ENCODE results near the gene LRRC53. TPM values are rescaled to one million over a fixed set of nuclear protein-coding genes. Genes with fewer than 3 reads are reported as not detected.

Gene LRRC53
- total RNA-seq, 1 donor from 2014 or later: not detected

DNA sequence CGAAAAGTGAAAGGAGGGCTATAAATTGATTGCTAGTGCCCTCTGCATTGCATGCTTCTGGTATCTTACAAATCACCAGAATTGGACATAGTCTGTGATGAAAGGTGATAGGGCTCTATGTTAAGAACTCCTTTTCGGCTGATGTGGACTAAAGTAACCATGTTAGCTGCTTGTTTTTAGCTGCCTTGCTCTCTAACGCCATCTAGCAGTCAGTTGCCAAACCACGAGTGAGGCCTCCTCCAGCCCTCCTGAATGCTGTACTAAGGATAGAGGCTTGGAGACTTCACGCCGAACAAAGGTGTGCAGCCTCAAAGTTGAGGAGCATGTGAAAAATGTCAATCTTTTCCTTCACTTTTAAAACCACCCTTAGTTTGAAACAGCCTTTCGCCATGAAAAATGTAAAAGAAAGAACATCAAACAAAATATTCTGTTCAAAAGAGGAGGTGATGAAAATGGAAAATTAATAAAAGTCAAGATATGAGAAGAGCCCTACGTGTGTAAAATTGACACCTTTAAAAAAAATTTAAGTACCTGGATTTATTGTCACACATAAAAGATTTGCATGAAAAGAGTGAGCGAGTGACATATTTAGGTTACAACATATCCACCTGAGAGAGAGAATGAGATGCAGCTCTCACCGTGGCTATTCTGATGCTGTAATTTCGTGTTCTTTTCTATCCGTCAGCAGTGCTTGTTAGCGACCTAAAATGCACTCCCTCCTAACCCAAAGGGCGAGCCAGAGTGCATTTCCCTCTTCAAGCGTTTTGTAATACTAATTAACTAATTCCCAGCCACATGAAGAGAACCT lies 8.1 kb downstream of the LRRC53 start:
- no peak for DNase-seq (ENCODE audit: low spot score)

DNA sequence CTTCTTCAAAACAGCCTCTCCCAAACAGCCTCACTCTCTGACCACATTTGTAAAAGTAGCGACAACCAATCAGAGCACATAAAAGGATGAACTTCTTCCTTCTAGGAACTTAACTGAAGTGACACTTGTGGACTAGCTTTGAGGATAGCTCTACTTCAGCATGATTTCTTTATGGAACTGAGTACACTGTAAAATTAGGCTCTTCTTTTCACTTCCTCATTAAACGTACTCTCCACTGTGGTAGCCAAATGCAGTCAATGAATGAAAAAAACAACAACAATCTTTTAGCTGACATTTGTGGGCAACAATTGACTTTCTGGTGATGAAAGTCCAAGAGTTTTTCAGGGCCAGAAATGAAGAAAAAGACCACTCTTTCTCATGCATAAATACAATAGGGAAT lies 9.6 kb downstream of the LRRC53 start:
- no peak for DNase-seq (ENCODE audit: low spot score)

DNA sequence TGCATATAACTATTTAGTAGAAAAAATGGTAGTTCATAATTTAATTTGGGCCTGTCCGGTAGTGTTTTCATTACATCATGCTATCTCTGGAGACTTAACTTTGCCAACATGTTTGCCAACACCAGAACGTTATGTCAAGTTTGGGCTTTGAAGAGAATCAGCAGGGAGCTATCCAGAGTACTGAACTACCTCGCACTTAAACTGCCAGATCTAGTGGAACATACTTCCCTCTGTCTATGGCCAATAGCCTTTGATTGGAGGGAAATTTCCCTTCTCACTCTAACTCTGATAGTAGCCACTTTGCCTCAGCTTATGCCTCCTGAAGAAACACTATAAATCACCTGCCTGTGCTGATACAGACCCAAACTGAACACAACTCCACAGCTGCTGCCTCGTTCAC lies 10.0 kb downstream of the LRRC53 start:
- DNase-seq (ENCODE audit: low spot score): no peak

DNA sequence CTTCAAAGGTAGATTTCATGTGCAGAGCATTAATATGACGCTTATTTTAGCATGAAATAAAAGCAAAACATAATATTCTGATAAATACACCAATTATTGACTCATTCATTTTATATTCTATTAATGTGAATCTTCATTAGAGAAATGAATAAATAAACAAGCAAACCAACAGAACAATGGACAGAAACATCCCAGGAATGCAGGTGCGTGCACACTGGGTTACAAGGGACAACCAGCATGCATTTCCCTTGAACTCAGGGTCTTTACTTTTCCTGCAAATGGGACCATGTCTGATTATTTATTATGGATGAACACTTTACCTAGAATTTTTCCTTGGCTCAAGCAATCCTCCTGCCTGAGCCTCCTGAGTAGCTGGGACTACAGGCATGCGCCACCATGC lies 13.5 kb downstream of the LRRC53 start:
- DNase-seq (ENCODE audit: low spot score): no peak

DNA sequence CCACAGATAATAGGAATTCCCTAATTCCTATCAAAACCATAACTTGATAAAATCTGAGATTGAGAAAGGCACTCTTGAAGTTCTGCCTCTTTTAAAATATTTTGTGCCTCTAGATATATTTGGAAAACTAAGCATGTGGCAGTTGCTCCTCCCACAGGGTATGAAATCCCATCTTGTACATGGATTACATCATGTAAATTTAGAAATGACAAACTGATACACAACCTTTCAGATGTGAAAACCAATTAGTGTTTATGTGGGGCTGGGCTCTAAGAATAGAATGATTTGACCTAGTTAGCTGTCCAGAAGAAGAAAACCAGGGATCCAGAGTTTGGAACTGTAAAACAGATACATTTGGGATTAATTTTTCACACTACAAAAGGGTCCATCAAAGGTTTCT lies 15.7 kb downstream of the LRRC53 start:
- no peak for DNase-seq (ENCODE audit: low spot score)

DNA sequence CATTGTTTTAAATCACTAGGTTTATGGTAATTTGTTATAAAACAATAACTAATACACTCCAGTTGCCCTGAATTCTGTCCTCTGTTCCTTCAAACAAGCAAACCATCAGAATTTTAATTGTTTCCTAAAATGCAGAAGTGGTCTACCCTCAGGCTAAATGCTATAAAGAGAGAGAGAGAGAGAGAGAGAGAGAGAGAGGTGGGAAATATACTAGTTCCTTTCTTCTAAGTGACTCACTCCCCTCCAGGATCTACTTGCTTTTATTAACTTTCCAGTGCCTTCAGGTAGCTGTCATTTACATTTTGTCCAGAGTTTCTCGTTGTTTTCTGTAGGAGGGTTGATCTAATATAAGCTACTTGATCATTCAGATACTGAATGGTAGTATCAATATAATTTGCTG lies 26.4 kb downstream of the LRRC53 start:
- DNase-seq (ENCODE audit: low spot score): no peak

DNA sequence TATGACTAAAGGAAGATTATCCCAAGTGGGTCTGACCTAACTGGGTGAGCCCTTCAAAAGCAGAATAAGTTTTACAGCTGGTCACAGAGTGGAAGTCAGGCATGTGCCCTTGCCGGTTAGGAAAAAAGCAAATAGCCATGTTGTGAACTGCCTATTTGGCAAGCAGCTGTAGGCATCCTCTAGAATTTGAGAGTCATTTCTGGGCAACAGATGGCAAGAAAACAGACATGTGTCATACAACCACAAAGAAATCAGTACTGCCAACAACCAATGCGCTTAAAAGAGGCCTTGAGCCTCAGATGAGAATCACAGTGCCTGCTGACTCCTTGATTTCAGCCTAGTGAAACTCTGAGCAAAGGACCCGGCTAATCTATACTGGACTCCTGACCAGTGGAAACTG lies 26.8 kb downstream of the LRRC53 start:
- no peak for DNase-seq (ENCODE audit: low spot score)

DNA sequence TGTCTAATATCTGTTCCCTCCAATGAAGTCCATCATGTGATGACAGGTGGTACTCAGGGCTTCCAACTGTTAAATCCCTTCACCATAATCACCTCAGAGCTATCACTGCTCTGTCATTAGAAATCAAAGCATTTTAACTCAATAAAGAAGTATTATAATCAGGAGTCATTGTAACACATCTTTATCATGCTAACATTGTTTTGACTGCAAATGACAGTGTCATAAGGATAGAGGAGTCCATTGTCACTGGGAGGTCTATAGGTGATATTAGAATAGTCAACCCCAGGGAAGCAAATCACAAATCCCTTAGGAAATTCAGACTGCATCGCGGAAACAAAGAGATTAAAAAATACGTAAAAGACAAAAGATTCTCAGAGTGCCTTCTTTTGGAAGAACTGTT lies 30.8 kb downstream of the LRRC53 start:
- DNase-seq (ENCODE audit: low spot score): no peak

DNA sequence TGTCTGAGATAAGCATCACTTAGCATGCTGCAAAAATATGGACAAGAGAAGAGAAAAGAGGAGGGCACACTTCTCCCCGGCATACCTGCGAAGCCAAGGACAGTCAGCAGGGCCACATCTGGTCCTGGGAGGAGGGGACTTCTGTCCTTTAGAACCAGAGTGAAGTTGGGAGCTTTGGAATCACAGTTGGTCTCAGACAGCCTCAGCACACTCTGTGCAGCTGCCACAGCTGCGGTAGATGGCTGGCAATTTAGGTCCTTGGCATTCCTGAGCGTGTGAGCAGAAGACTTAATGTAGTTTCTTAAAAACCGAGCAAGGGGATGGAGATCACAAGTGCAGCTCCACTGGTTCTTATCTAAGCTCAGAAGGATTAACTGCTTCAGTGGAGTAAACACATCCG lies 32.3 kb downstream of the LRRC53 start:
- DNase-seq (ENCODE audit: low spot score): no peak

DNA sequence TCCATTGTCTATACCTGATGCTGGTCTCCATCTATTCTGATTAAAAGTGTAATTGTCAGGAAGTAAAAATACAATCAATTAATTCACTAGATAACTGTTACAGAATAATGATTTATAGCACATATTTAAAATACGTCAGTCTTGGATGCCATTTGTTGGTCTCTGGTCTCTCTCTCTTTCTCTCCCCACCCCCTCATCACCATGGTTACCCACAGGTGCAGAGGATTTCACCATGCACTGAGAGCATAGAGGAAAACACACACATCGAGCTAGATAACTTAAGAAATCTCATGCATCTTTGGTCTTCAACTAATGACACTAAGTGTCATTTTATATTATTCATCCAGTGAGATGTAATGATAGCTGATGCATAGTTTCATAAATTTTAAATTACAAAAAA lies 33.4 kb downstream of the LRRC53 start:
- DNase-seq (ENCODE audit: low spot score): no peak

DNA sequence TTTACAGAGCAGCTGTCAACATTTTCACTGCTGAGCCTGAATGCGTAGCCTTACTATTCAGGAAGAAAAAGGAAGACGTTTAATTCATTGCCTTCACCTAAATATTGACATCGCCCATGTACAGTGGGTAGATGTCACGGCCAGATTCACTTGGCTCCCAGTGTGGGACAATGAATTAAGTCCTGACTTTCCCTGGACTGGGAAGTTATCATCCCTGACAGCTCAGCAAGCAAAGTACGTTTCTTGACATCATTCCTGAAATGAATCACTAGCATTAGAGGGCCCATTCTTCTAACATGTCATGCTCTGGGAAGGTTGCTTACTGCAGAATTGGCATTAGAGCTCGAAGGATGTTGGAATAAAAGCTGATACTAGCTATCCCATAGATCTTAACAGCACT lies 37.8 kb downstream of the LRRC53 start:
- no peak for DNase-seq (ENCODE audit: low spot score)

DNA sequence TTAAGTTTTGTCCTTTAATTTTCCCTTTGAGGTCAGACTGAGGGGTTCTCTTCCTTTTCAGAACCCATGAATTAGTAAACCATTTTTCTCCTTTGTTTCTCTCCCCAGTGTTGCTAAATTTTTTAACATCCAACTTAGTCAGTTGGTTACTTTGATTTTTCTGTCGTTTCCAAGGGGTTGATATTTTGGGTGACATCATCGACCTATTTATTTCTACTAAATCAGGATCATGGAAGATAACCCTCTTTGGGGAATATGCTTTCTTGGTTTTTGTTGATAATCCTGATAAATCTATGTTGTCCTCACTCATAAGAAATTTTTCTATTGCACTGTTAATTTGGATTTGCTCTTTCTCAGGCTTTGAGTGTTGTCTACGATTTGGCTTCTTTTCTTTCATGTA lies 40.9 kb downstream of the LRRC53 start:
- no peak for DNase-seq (ENCODE audit: low spot score)

DNA sequence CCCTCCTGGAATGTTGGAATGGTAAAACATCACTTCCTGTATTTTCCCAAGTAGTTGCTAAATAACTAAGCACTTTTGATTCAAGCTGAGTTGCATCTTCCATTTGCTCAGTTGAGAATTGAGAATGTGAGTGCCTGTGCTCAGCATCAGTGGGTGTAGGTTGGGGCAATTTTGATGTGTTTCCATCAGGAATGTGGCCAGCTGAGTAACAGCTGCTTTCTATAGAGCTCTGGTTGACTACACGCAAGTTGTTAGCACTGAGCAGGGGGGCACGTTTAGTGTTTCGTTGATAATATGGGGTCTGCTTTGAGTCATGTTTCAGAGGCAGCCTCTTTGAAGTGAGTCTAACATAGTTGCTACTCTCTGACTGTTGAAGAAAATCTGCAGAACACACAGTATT lies 41.5 kb downstream of the LRRC53 start:
- DNase-seq (ENCODE audit: low spot score): no peak

DNA sequence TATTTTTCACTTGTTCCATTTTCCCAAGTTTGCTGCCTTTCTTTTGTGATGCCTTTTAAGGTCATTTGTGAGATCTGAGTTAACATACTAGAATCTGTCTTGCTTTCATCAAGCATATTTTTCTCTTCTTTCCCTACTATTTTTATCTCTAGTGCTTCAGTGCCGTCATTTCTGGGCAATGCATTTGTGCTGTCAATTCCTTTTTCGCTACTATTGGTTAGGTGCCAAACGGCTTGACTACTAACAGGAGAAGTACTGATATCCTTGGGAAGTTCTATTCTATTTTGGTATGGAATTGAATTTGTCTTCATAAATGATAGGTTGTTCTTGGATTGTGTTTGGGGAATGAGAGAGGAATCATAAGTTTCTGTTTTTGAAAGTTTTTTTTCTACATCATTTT lies 42.2 kb downstream of the LRRC53 start:
- DNase-seq (ENCODE audit: low spot score): no peak

DNA sequence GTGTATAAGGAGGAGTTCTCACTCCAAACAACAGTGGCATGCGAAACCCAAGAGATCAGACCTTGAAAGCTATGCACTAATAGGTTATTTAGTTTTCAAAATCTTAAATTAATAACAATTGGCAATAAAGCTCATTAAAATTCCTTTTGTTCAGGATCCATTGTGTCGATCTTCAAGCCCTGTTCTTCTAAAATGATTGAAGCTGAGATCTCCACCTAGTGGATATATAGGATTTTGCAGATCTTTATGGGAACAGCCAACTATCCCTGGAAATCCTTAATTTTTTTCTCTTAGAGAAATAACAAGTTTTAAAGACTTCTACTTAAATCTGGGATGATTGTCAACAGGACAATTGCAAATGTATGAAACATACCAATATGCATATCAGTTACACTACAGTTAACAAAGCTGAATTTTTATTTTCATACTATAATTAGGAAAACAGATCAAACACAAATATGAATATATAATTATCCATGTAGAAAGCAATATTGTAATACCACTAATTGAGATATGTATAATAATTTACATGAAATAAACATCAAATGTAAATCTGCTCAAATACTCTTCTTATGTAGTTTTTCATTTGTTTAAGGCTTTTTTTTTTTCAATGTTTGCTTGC lies 43.3 kb downstream of the LRRC53 start:
- no peak for DNase-seq (ENCODE audit: low spot score)

DNA sequence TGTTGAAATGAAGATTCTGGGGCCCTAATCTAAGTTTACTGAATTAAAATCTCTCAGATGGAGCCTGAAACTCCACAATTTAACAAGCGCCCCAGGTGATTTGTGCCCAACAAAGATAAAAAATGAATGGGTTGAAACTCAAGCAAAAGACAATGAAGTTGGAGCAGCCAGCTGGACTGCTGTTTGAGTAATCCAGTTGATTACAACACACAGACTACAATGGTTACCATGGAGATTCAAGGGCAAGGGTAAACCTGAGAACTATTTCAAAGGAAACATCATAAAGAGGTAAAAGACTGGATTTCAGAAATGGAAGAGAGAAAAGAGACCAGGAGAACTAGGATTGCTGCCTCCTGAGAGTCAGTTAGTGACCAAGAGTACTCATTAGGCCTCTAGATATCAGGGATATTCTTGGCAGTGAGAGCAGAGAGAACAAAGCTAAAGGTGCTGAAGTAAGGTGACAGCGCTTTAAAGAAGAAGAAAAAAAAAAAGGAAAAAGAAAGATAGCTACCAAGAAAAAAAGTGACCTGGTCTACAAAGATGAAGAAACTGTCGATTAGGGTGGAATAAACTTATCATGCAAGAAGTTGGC lies 44.5 kb downstream of the LRRC53 start:
- no peak for DNase-seq (ENCODE audit: low spot score)

DNA sequence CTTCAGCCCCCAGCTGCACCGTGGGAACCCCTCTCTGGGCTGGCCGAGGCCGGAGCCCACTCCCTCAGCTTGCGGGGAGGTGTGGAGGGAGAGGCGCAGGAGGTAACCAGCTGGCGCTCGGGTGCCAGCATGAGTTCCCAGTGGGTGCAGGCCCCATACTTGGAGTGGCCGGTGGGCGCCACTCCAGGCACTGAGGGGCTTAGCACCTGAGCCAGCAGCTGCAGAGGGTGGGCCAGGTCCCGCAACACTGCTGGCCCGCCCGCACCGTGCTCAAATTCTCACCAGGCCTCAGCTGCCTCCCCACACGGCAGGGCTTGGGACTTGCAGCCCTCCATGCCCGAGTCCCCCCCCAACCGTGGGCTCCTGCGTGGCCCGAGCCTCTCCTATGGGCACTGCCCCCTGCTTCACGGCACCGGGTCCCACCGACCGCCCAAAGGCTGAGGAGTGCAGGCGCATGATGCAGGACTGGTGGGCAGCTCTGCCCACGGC lies 47.2 kb downstream of the LRRC53 start:
- DNase-seq (ENCODE audit: low spot score): no peak

DNA sequence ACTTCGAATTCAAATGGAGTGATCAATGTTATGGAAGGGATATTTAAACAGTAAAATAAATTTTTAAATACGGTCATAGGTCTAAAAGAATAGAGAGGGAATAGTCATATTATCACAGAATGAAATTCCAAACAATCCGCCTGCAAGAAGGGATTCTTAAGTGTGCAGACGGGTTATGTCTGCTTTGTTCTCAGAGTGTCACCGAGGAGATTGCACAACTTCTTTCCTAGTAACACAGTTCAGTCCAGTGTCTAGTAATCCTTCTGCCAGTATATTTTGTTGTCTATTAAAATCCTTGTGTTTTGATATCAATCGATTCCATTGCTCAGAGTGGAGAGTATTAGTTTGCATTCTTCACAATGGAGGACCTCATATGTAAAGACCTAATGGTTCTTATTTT lies 48.4 kb downstream of the LRRC53 start:
- no peak for DNase-seq (ENCODE audit: low spot score)

DNA sequence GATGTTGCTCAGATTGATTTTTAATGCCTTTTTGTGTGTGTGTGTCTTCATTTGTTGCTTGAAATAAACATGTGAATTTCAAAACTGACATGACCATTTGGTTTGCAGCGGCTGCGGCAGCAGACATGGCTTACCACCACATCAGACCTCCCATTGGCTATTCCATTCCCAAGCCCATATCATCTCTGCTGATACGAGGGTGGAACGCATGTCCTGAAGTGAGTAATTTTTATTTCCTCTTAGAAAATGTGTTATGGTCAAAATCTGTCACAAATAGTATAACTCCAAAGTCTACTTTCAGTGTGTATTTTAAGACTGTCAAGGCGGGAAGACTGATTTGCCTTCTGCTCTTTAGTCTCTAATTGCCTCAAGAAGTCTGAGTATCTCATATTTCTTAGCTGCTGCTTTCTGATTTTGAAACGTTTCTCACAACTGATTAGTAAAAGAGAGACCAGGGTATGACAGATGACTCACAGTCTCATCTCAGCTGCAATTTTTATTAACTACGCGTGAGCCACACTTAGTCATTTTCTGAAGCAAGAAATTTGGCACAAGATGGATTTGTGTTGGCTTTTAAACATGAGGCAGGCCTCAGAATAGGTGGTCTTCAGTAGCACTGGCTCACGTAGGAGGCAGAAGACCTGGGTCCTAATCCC lies 49.0 kb downstream of the LRRC53 start:
- no peak for DNase-seq (ENCODE audit: low spot score)

DNA sequence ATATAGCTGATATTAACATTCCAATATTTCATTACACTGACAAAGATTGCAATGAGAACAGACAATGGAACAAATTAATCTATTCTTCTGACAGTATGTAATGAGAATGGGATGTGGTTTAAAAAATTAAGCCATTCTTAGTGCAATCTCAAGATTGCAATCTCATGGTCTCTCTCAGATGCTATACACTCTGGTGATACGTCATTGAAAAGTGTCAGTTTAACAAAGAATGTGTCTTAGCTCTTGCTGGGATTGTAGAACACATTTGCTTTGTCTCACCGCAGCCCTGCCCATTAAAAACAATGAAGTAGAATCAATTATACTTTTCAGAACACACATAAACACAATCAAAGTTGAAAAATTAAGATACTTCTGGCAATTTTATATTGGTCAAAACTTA lies 55.2 kb downstream of the LRRC53 start:
- no peak for DNase-seq (ENCODE audit: low spot score)

DNA sequence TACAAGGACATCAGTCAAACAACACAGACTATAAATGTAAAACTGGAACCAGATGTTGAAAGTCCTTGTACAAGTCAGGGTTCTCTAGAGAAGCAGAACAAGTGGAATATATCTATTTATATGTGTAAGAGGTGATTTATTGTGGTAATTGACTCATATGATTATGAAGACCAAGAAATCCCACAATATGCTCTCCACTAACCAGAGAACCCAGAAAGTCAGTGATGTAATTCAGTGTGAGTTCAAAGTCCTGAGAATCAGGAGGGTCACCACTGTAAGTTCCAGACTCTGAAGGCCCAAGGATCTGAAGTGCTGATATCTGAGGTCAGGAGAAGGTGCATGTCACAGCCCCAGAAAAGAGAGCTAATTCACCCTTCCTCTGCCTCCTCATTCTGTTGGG lies 57.0 kb downstream of the LRRC53 start:
- DNase-seq (ENCODE audit: low spot score): no peak

DNA sequence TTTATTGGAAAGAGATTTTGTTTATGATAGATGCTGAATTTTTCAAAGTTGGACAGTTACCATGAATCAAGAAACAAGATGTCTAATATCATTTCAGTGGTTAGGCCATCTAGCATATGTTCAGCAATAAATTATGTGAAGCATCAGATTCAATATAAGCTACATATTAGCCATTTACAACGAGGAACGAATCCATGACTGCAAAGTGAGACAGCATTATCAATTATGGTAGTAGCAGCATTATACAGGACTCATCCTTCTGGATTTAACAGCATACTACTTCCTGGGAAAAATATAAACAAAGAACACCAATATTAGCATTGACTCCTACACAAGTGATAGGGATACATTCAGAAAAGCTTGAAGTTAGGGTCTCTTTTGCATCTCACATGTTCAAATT lies 59.1 kb downstream of the LRRC53 start:
- no peak for DNase-seq (ENCODE audit: low spot score)

Data from mesenteric fat pad (tissue), 1 donor.